ENCODE data around the gene COA1. TPM values are rescaled to one million over a fixed set of nuclear protein-coding genes. Genes with fewer than 3 reads are reported as not detected.
A peak's percentile ranks its signal among the peaks of the same experiment; 100 is the strongest.

COA1 gene
- total and polyA plus RNA-seq, 9 of the 15 experiments (the other 6 are each of a cell fraction or from before 2014, with no cell fraction given), result 98.9 to 463 (median 181) TPM

DNA sequence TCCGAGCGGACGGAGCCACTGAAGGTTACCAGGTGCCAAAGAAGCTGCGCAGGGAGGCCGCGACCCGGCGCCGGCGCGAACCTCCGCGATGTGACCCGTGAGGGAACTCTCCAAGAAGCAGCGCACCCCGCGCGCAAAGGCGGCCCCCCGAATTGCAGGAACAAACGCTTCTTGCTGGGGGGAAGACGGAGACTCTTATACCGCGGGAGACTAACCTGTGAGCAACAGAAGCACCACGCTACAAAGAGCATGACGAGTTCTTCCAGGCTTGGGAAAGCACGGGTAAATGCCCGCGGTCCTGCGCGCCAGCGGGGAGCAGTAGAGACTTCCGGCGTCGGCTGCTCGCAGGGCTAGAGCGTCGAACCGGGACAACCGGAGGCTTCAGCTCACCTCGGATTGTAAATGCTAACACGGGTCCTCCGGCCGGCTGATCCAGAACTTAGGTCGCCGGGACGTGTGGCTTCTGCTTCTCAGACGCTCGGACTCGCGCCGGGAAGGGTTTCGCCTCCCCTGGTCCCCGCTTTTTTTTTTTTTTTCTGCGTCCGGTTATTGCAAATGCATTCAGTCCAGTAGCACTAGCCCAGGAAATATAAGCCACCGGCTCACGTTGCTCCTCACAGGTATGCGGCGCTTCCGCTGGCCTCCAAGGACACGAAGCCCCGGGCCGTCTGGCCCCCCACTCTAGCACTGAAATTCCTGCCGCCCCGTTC is at the start of gene COA1 (continued):
- TF ChIP-seq, protein P1, sequence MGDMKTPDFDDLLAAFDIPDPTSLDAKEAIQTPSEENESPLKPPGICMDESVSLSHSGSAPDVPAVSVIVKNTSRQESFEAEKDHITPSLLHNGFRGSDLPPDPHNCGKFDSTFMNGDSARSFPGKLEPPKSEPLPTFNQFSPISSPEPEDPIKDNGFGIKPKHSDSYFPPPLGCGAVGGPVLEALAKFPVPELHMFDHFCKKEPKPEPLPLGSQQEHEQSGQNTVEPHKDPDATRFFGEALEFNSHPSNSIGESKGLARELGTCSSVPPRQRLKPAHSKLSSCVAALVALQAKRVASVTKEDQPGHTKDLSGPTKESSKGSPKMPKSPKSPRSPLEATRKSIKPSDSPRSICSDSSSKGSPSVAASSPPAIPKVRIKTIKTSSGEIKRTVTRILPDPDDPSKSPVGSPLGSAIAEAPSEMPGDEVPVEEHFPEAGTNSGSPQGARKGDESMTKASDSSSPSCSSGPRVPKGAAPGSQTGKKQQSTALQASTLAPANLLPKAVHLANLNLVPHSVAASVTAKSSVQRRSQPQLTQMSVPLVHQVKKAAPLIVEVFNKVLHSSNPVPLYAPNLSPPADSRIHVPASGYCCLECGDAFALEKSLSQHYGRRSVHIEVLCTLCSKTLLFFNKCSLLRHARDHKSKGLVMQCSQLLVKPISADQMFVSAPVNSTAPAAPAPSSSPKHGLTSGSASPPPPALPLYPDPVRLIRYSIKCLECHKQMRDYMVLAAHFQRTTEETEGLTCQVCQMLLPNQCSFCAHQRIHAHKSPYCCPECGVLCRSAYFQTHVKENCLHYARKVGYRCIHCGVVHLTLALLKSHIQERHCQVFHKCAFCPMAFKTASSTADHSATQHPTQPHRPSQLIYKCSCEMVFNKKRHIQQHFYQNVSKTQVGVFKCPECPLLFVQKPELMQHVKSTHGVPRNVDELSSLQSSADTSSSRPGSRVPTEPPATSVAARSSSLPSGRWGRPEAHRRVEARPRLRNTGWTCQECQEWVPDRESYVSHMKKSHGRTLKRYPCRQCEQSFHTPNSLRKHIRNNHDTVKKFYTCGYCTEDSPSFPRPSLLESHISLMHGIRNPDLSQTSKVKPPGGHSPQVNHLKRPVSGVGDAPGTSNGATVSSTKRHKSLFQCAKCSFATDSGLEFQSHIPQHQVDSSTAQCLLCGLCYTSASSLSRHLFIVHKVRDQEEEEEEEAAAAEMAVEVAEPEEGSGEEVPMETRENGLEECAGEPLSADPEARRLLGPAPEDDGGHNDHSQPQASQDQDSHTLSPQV (IDR thresholded peaks at IDR 0.05), result no peak
- TF ChIP-seq ZNF780A (CRISPR knock-in tag; IDR thresholded peaks at IDR 0.05), result no peak
- no peak for TF ChIP-seq ZNF717 (CRISPR knock-in tag; IDR thresholded peaks at IDR 0.05)
- no peak for TF ChIP-seq SMAD3 (CRISPR knock-in tag; conservative IDR thresholded peaks at IDR 0.05)
- TF ChIP-seq, protein P2, sequence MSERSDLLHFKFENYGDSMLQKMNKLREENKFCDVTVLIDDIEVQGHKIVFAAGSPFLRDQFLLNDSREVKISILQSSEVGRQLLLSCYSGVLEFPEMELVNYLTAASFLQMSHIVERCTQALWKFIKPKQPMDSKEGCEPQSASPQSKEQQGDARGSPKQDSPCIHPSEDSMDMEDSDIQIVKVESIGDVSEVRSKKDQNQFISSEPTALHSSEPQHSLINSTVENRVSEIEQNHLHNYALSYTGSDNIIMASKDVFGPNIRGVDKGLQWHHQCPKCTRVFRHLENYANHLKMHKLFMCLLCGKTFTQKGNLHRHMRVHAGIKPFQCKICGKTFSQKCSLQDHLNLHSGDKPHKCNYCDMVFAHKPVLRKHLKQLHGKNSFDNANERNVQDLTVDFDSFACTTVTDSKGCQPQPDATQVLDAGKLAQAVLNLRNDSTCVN (CRISPR knock-in tag; IDR thresholded peaks at IDR 0.05), result no peak
- peak; percentile 83 for TF ChIP-seq MYC (IDR thresholded peaks at IDR 0.05; ENCODE audit: low read depth, low read length)
- TF ChIP-seq MYC (CRISPR knock-in tag; IDR thresholded peaks at IDR 0.05; ENCODE audit: borderline replicate concordance, low read depth), result no peak
- TF ChIP-seq, protein P3, sequence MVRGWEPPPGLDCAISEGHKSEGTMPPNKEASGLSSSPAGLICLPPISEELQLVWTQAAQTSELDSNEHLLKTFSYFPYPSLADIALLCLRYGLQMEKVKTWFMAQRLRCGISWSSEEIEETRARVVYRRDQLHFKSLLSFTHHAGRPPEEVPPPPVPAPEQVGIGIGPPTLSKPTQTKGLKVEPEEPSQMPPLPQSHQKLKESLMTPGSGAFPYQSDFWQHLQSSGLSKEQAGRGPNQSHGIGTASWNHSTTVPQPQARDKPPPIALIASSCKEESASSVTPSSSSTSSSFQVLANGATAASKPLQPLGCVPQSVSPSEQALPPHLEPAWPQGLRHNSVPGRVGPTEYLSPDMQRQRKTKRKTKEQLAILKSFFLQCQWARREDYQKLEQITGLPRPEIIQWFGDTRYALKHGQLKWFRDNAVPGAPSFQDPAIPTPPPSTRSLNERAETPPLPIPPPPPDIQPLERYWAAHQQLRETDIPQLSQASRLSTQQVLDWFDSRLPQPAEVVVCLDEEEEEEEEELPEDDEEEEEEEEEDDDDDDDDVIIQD (CRISPR knock-in tag; IDR thresholded peaks at IDR 0.05), result no peak
- no peak for TF ChIP-seq TCF7L2 (IDR thresholded peaks at IDR 0.05; ENCODE audit: low read depth, low read length)
- no peak for TF ChIP-seq TGIF2 (CRISPR knock-in tag; IDR thresholded peaks at IDR 0.05)
- TF ChIP-seq ZNF197 (CRISPR knock-in tag; IDR thresholded peaks at IDR 0.05; ENCODE audit: low read depth), result no peak
- no peak for TF ChIP-seq SMARCA5 (IDR thresholded peaks at IDR 0.05)
- 0 out of 2 replicates have a peak, but pooled peaks have one; percentile 37 for TF ChIP-seq ZNF766 (CRISPR knock-in tag; conservative IDR thresholded peaks at IDR 0.05)
- TF ChIP-seq SAFB2 (IDR thresholded peaks at IDR 0.05; ENCODE audit: borderline replicate concordance, low read depth, low read length, severe bottlenecking), result no peak
- TF ChIP-seq MECOM (CRISPR knock-in tag; IDR thresholded peaks at IDR 0.05), result no peak
- no peak for TF ChIP-seq KLF1 (tag; IDR thresholded peaks at IDR 0.05)
- TF ChIP-seq, protein P4, sequence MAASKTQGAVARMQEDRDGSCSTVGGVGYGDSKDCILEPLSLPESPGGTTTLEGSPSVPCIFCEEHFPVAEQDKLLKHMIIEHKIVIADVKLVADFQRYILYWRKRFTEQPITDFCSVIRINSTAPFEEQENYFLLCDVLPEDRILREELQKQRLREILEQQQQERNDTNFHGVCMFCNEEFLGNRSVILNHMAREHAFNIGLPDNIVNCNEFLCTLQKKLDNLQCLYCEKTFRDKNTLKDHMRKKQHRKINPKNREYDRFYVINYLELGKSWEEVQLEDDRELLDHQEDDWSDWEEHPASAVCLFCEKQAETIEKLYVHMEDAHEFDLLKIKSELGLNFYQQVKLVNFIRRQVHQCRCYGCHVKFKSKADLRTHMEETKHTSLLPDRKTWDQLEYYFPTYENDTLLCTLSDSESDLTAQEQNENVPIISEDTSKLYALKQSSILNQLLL (CRISPR knock-in tag; IDR thresholded peaks at IDR 0.05; ENCODE audit: borderline replicate concordance), result no peak
- no peak for TF ChIP-seq BRCA1 (IDR thresholded peaks at IDR 0.05)
- no peak for TF ChIP-seq BRCA1 (CRISPR knock-in tag; IDR thresholded peaks at IDR 0.05)
- TF ChIP-seq SAP30 (IDR thresholded peaks at IDR 0.05; ENCODE audit: borderline replicate concordance, insufficient read depth, low read depth, low read length, poor library complexity, severe bottlenecking), result peak; percentile 5
- TF ChIP-seq HNRNPH1 (optimal IDR thresholded peaks at IDR 0.05; ENCODE audit: low read depth, low read length), result no peak
